K562 (cell line): ENCODE results near the gene MTCH2. TPM values are rescaled to one million over a fixed set of nuclear protein-coding genes. Genes with fewer than 3 reads are reported as not detected.

Experiments
- AFF4 ChIP-seq: sonication (generic); formaldehyde crosslinking; IDR thresholded peaks from 2 replicates; pipeline ENCODE4 v1.8.0; 2023; ENCODE audit warnings: mild to moderate bottlenecking, missing genetic modification reagents
- CBFA2T2 ChIP-seq: fragments of 450-650 bp; conservative IDR thresholded peaks from 2 replicates; pipeline ENCODE4 v1.6.1; 2017; ENCODE audit warnings: mild to moderate bottlenecking
- CBFA2T3 ChIP-seq: fragments of 450-650 bp; IDR thresholded peaks from 2 replicates; pipeline ENCODE4 v1.6.1; 2017
- CREB5 ChIP-seq: fragments of 250-450 bp; sonication (Bioruptor Pico); IDR thresholded peaks from 2 replicates; pipeline ENCODE4 v1.5.0; 2020; ENCODE audit warnings: mild to moderate bottlenecking
- DPF2 ChIP-seq: fragments of 450-650 bp; IDR thresholded peaks from 2 replicates; pipeline ENCODE4 v1.6.1; 2016
- E2F6 ChIP-seq, 2 experiments: IDR thresholded peaks; 2 replicates each; pipeline ENCODE4 v1.6.1; 2011; ENCODE audit warnings: borderline replicate concordance in 1 of 2, control low read depth in 1 of 2, low read depth in 1 of 2, low read length in 1 of 2, mild to moderate bottlenecking in 1 of 2, mixed read lengths in 1 of 2, moderate library complexity in 1 of 2; ENCODE audit not compliant: insufficient read depth in 1 of 2, insufficient read length in 1 of 2, poor library complexity in 1 of 2, severe bottlenecking in 1 of 2; ENCODE audit errors: extremely low read depth in 1 of 2
- E2F8 ChIP-seq: fragments of 450-650 bp; IDR thresholded peaks from 2 replicates; pipeline ENCODE4 v1.7.1; 2018; ENCODE audit warnings: mild to moderate bottlenecking, low read depth; ENCODE audit not compliant: partially characterized antibody
- FIP1L1 ChIP-seq: fragments of 200-400 bp; formaldehyde crosslinking; IDR thresholded peaks from 2 replicates; pipeline ENCODE4 v1.6.1; 2018; ENCODE audit warnings: mild to moderate bottlenecking, low read depth, low read length; ENCODE audit not compliant: poor library complexity, severe bottlenecking
- FOXM1 ChIP-seq, 2 experiments: fragments of 450-650 bp in 1 of 2; sonication (generic) in 1 of 2; formaldehyde crosslinking in 1 of 2; IDR thresholded peaks; 2 replicates each; pipeline versions ENCODE4 v1.6.1 to v1.9.0; 2017 to 2022; ENCODE audit warnings: low read depth in 2 of 2, mild to moderate bottlenecking in 2 of 2, missing genetic modification reagents in 1 of 2, moderate library complexity in 1 of 2
- MAZ ChIP-seq, 2 experiments: fragments of 450-650 bp in 1 of 2; sonication (generic) in 1 of 2; formaldehyde crosslinking; IDR thresholded peaks in 1 of 2; conservative IDR thresholded peaks in 1 of 2; 2 replicates each; pipeline versions ENCODE4 v1.4.0 to v1.5.0; 2020; ENCODE audit warnings: mild to moderate bottlenecking in 1 of 2, missing genetic modification reagents in 1 of 2
- SAFB2 ChIP-seq: fragments of 200-400 bp; formaldehyde crosslinking; IDR thresholded peaks from 2 replicates; pipeline ENCODE4 v1.6.1; 2018; ENCODE audit warnings: borderline replicate concordance, low read length, low read depth, moderate library complexity; ENCODE audit not compliant: severe bottlenecking
- SIX5 ChIP-seq, 2 experiments: IDR thresholded peaks; 2 replicates each; pipeline ENCODE4 v1.6.1; 2011; ENCODE audit warnings: low read length in 2 of 2, borderline replicate concordance in 1 of 2, low read depth in 1 of 2, mild to moderate bottlenecking in 1 of 2, moderate library complexity in 1 of 2; ENCODE audit not compliant: insufficient read depth in 1 of 2
- SMAD3 ChIP-seq: fragments of 450-650 bp; formaldehyde crosslinking; conservative IDR thresholded peaks from 2 replicates; pipeline ENCODE4 v1.4.0; 2020; ENCODE audit warnings: mild to moderate bottlenecking
- SOX6 ChIP-seq: fragments of 450-650 bp; IDR thresholded peaks from 2 replicates; pipeline ENCODE4 v1.6.1; 2014; ENCODE audit warnings: mild to moderate bottlenecking
- TAF9B ChIP-seq: fragments of 450-650 bp; IDR thresholded peaks from 2 replicates; pipeline ENCODE4 v1.6.1; 2018; ENCODE audit warnings: mild to moderate bottlenecking; ENCODE audit not compliant: partially characterized antibody
- ZNF584 ChIP-seq: fragments of 200-800 bp; sonication (Bioruptor generic); IDR thresholded peaks from 2 replicates; pipeline ENCODE4 v1.6.1; 2016; ENCODE audit warnings: low read depth, mild to moderate bottlenecking, missing genetic modification characterization, missing compliant biosample characterization
- ZNF695 ChIP-seq: fragments of 450-650 bp; formaldehyde crosslinking; IDR thresholded peaks from 2 replicates; pipeline ENCODE4 v1.4.0; 2020; ENCODE audit warnings: mild to moderate bottlenecking, moderate library complexity
- ZNF764 ChIP-seq: fragments of 250-450 bp; sonication (Bioruptor Pico); IDR thresholded peaks from 2 replicates; pipeline ENCODE4 v1.4.0; 2020; ENCODE audit warnings: low read depth, mild to moderate bottlenecking, moderate library complexity
- ZSCAN32 ChIP-seq: fragments of 450-650 bp; formaldehyde crosslinking; IDR thresholded peaks from 2 replicates; pipeline ENCODE4 v1.4.0; 2020; ENCODE audit warnings: mild to moderate bottlenecking, moderate library complexity
- polyA plus RNA-seq, 8 experiments: library from polyadenylated mRNA; depleted of rRNA in 4 of 8; stranded (reverse) in 5 of 8; unstranded in 3 of 8; fragments of >200 nt; fragmentation: Nextera tagmentation in 2 of 8; fragmentation: Illumina TruSeq in 1 of 8; extraction: Ambion mirVana in 2 of 8; extraction: Trizol in 1 of 8; gene quantifications; 2 replicates each; pipeline versions ENCODE4 v1.2.1 to v1.2.3, GENCODE V29; 2011 to 2014; ENCODE audit warnings: inconsistent platforms in 1 of 8, missing spikeins in 1 of 8
- total RNA-seq, 7 experiments: library from RNA; depleted of rRNA in 6 of 7; stranded (reverse); fragments of >200 nt in 6 of 7; fragmentation: Illumina TruSeq in 2 of 7; extraction: Trizol in 2 of 7; gene quantifications; 2 replicates each; pipeline versions ENCODE4 v1.2.1 to v1.2.3, GENCODE V29; 2011 to 2021; ENCODE audit warnings: low replicate concordance in 1 of 7

The MTCH2 gene
- total and polyA plus RNA-seq, 9 of the 15 experiments (the other 6 are each of a cell fraction or from before 2014, with no cell fraction given): 95.4 to 620 (median 198) TPM

GRCh38 chr11:47672283-47672730, 29.9 kb upstream of the MTCH2 start (continued):
- TF ChIP-seq E2F6 (IDR thresholded peaks at IDR 0.05; ENCODE audit: borderline replicate concordance in 1 of 2, extremely low read depth in 1 of 2, insufficient read depth in 1 of 2, insufficient read length in 1 of 2, low read depth in 1 of 2, low read length in 1 of 2, poor library complexity in 1 of 2, severe bottlenecking in 1 of 2): no peak
- TF ChIP-seq SAFB2: no peak
- no peak for TF ChIP-seq FOXM1 (IDR thresholded peaks at IDR 0.05; ENCODE audit: low read depth)
- no peak for TF ChIP-seq FOXM1 (CRISPR knock-in tag; IDR thresholded peaks at IDR 0.05; ENCODE audit: low read depth)
- no peak for TF ChIP-seq ZNF584 (CRISPR knock-in tag)
- TF ChIP-seq CBFA2T2: no peak
- peak; percentile 28 for TF ChIP-seq TAF9B
- no peak for TF ChIP-seq FIP1L1
- TF ChIP-seq MAZ (CRISPR knock-in tag; conservative IDR thresholded peaks at IDR 0.05 in 1 of 2, IDR thresholded peaks at IDR 0.05 in 1 of 2): no peak
- no peak for TF ChIP-seq AFF4 (CRISPR knock-in tag)
- no peak for TF ChIP-seq ZSCAN32 (CRISPR knock-in tag)
- TF ChIP-seq DPF2: peak; percentile 93
- peak; percentile 59 for TF ChIP-seq SOX6
- TF ChIP-seq ZNF764 (CRISPR knock-in tag): no peak
- TF ChIP-seq CREB5 (CRISPR knock-in tag): no peak
- no peak for TF ChIP-seq SMAD3 (CRISPR knock-in tag)
- TF ChIP-seq E2F8: no peak
- no peak for TF ChIP-seq SIX5 (IDR thresholded peaks at IDR 0.05; ENCODE audit: borderline replicate concordance in 1 of 2, insufficient read depth in 1 of 2, low read depth in 1 of 2, low read length in 2 of 2)
- TF ChIP-seq CBFA2T3: peak; percentile 43
- TF ChIP-seq ZNF695: no peak
